ENCODE results near the gene UBE3D.
"Not testable (repeated sequence)": the region's sequence is repeated elsewhere in the genome, so short reads cannot be mapped to it uniquely, and the experiment has no call there.

The UBE3D gene

DNA sequence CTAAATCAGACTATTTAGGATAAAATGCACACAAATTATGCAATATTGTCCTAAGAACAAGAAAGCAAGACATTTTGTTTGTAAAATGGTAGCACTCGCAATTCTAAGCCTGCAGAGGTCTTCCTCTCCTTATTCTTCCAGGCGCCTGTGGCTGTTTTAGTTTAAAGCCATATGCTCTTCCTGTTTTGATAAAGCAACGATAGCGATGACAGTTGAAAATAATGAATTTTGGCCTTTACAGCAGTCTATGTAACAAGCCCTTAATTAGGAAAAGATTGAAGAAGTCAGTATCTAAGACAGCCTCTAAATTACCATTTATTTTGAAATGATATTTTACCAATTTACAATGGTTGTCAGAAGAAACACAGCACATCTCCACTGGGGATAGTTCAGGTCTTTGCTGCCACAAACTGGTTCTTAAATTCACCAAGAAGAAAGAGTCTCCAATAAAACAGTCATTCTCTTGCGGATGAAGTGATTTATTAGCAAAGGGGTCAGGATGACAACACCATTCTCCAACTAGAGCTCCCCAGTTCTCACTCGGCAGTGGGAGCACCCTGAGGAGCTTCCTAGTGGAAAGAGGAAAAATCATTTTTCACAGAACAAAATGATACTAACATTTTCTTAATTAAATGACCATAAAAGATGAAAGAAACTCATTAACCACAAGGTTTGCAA is 21.4 kb downstream of the UBE3D start:
- no peak for DNase-seq (ENCODE audit: low read depth)
- TF ChIP-seq, protein P1, sequence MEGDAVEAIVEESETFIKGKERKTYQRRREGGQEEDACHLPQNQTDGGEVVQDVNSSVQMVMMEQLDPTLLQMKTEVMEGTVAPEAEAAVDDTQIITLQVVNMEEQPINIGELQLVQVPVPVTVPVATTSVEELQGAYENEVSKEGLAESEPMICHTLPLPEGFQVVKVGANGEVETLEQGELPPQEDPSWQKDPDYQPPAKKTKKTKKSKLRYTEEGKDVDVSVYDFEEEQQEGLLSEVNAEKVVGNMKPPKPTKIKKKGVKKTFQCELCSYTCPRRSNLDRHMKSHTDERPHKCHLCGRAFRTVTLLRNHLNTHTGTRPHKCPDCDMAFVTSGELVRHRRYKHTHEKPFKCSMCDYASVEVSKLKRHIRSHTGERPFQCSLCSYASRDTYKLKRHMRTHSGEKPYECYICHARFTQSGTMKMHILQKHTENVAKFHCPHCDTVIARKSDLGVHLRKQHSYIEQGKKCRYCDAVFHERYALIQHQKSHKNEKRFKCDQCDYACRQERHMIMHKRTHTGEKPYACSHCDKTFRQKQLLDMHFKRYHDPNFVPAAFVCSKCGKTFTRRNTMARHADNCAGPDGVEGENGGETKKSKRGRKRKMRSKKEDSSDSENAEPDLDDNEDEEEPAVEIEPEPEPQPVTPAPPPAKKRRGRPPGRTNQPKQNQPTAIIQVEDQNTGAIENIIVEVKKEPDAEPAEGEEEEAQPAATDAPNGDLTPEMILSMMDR (IDR thresholded peaks at IDR 0.05; ENCODE audit: insufficient read depth, low read depth, low read length, missing control alignments): no peak

DNA sequence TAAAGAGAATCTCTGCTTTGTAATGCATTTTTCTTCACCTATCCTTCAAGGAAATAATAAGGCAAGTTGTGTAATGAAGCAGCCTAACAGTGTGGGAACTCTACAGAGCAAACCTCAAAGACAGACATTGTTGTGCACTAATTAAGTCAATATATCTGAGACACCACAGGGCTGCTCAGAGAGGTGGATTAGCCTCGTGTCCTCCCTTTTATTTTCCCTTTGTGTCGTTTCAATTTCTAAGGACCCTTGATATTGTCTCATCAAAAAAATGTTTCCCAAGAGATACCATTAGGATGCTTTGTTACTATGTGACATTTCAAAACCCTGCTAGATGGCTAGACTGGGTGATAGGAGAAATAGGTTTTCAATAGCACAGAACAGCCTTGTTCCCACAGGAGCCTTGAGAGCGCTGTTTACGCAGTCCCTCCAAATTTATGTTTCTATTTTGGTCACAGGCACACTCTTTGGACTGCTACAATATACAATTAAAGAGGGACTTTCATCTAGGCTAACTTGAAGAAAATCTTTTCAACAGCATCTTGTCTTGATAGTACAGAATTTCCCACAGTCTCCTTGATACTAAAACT is 23.1 kb downstream of the UBE3D start:
- TF ChIP-seq, protein P1 (IDR thresholded peaks at IDR 0.05; ENCODE audit: insufficient read depth, low read depth, low read length, missing control alignments): no peak
- DNase-seq (ENCODE audit: low read depth): no peak
- no peak overlapping the region for H3K4me3 ChIP-seq (ENCODE audit: low read depth, low read length)

More for the DNA sequence above, 21.4 kb downstream of the UBE3D start:
- H3K4me3 ChIP-seq (ENCODE audit: low read depth, low read length): no peak overlapping the region

DNA sequence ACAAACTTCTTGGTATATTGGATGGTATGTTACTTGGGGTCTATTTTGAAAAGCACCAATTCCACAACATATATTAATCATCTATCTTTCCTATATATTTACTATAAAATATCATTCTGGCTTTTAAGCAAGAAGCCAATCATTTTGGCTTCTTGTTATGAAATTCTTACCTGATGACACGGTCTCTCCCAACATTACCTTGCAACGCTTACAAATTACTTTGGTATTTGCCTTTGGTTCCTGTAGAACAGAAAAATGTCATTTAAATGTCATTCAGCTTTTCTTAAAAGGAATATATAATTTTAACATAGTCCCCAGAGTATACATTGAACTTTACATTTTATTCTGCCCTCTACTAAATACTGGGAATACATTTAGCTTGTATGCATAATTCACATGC is 27.4 kb downstream of the UBE3D start:
- TF ChIP-seq, protein P1 (IDR thresholded peaks at IDR 0.05; ENCODE audit: insufficient read depth, low read depth, low read length, missing control alignments): no peak
- no peak overlapping the region for H3K4me3 ChIP-seq (ENCODE audit: low read depth, low read length)
- DNase-seq (ENCODE audit: low read depth): no peak

DNA sequence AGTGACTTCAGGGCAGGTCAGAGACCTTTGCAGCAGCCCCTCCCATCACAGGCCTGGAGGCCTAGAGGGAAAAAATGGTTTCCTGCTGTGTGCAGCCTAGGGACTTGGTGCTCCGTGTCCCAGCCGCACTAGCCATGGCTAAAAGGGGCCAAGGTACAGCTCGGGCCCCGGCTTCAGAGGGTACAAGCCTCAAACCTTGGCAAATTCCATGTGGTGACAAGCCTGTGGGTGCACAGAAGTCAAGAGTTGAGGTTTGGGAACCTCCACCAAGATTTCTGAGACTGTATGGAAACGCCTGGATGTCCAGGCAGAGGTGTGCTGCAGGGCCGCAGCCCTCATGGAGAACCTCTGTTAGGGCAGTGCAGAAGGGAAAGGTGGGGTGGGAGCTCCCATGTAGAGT is 34.0 kb downstream of the UBE3D start:
- no peak for DNase-seq (ENCODE audit: low read depth)
- no peak overlapping the region for H3K4me3 ChIP-seq (ENCODE audit: low read depth, low read length)
- TF ChIP-seq, protein P1 (IDR thresholded peaks at IDR 0.05; ENCODE audit: insufficient read depth, low read depth, low read length, missing control alignments): no peak

DNA sequence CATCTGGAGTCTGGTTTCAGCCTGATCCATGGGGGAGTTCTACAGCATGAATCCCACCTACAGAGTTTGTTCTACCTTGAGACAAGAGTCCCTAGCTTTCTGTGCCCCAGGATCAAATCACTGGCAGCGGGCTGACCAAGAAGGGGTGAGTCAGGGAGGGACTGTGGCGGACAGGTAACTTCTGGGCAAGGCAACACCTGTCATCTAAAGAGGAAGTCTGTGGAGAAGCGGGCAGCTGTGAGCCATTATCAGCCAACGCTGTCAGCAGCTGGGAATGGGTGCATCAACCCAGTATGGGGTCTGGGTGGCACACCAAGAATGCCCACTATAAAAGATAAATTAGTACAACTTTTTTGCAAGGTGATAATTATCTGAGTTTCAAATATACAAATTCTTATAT is 45.9 kb downstream of the UBE3D start:
- H3K4me3 ChIP-seq (ENCODE audit: low read depth, low read length): no peak overlapping the region
- TF ChIP-seq, protein P1 (IDR thresholded peaks at IDR 0.05; ENCODE audit: insufficient read depth, low read depth, low read length, missing control alignments): no peak
- no peak for DNase-seq (ENCODE audit: low read depth)

DNA sequence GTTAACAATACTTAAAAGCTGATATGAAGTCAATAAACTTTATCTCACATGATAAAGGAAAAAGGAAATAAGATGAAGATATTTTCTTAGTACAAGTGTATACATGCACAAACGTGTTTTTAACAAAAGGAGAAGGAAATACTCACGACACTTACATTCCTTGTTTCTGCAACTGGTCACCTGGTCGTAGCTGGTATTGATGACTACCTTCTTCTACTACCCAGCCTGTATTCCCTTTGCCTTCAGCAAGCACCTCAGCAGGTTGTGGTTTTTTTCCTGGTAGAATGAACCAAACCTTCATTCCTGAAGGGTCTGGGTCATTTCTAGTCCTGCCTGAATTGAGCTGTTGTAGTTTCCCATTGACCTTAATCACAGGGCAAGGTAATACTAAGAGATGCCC is 54.5 kb downstream of the UBE3D start:
- not testable (repeated sequence) for H3K4me3 ChIP-seq (ENCODE audit: low read depth, low read length); DNase-seq (ENCODE audit: low read depth)

DNA sequence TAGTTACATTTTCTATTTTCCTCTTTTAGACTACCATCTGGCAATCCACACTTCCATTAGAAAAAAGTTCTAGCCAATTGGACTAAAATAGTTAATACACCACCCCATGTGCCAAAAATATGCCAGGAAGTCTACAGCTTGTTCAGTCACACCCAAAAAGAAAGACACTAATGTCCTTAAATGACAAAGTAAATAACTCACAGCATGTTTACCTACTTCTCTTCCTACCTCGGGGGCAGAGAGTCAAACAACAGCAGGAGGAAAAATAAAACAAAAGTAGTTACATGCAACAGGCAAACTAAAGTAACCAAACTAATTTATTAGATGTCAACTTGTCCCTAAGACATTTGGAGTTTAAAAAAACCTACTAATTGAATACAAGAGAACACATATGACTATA is 57.0 kb downstream of the UBE3D start:
- TF ChIP-seq, protein P1 (IDR thresholded peaks at IDR 0.05; ENCODE audit: insufficient read depth, low read depth, low read length, missing control alignments): no peak
- H3K4me3 ChIP-seq (ENCODE audit: low read depth, low read length): no peak overlapping the region
- DNase-seq (ENCODE audit: low read depth): no peak
